Astrocyte (in vitro differentiated cells and primary cell): ENCODE results near the gene NPHS1. TPM values are rescaled to one million over a fixed set of nuclear protein-coding genes. Genes with fewer than 3 reads are reported as not detected.

Experiments used
- DNase-seq: peaks from one replicate; pipeline ENCODE4 v3.0.0-alpha.2; 2010; ENCODE audit warnings: low read depth
- FAIRE-seq: peaks from 2 replicates; lab custom pipeline; 2011; peaks lifted over from hg19 to GRCh38; lab: Jason Lieb, UNC
- H2AFZ ChIP-seq: 2 replicates; pipeline ENCODE4 v1.6.0; 2012; ENCODE audit warnings: low read depth, low read length, inconsistent platforms
- H3K27ac ChIP-seq: 2 replicates; pipeline ENCODE4 v1.5.1; 2011; ENCODE audit warnings: low read depth, low read length, inconsistent platforms
- H3K27me3 ChIP-seq: 2 replicates; pipeline ENCODE4 v1.6.0; 2011; ENCODE audit warnings: low read length, inconsistent platforms; ENCODE audit not compliant: insufficient read depth
- H3K36me3 ChIP-seq: 2 replicates; pipeline ENCODE4 v1.5.1; 2011; ENCODE audit warnings: low read length, inconsistent platforms; ENCODE audit not compliant: insufficient read depth
- H3K4me1 ChIP-seq: 2 replicates; pipeline ENCODE4 v1.5.1; 2011; ENCODE audit warnings: low read length, inconsistent platforms; ENCODE audit not compliant: insufficient read depth
- H3K4me2 ChIP-seq: 2 replicates; pipeline ENCODE4 v1.6.0; 2012; ENCODE audit warnings: low read length, inconsistent platforms
- H3K4me3 ChIP-seq: 2 replicates; pipeline ENCODE4 v1.5.1; 2011; ENCODE audit warnings: low read depth, mild to moderate bottlenecking, low read length, inconsistent platforms; ENCODE audit not compliant: insufficient read depth
- H3K79me2 ChIP-seq: 2 replicates; pipeline ENCODE4 v1.6.0; 2012; ENCODE audit warnings: mild to moderate bottlenecking, low read length, inconsistent platforms; ENCODE audit not compliant: insufficient read depth
- H3K9ac ChIP-seq: 2 replicates; pipeline ENCODE4 v1.6.0; 2012; ENCODE audit warnings: mild to moderate bottlenecking, low read length, inconsistent platforms
- H3K9me3 ChIP-seq: 2 replicates; pipeline ENCODE4 v1.5.1; 2012; ENCODE audit warnings: low read depth, mild to moderate bottlenecking, low read length, inconsistent platforms; ENCODE audit not compliant: insufficient read depth
- H4K20me1 ChIP-seq: 2 replicates; pipeline ENCODE4 v1.6.0; 2012; ENCODE audit warnings: low read length, inconsistent platforms; ENCODE audit not compliant: insufficient read depth
- H3K27ac Mint-ChIP-seq: one replicate; pipeline ENCODE4 v1.8.0; 2021; ENCODE audit warnings: mild to moderate bottlenecking, mixed read lengths; ENCODE audit not compliant: unreplicated experiment
- H3K27me3 Mint-ChIP-seq: one replicate; pipeline ENCODE4 v1.8.0; 2021; ENCODE audit warnings: low read depth, mixed read lengths; ENCODE audit not compliant: unreplicated experiment
- H3K36me3 Mint-ChIP-seq: one replicate; pipeline ENCODE4 v1.8.0; 2021; ENCODE audit warnings: low read depth, mixed read lengths; ENCODE audit not compliant: unreplicated experiment
- H3K4me1 Mint-ChIP-seq: one replicate; pipeline ENCODE4 v1.8.0; 2021; ENCODE audit warnings: low read depth, mixed read lengths; ENCODE audit not compliant: unreplicated experiment
- H3K4me3 Mint-ChIP-seq: one replicate; pipeline ENCODE4 v1.8.0; 2021; ENCODE audit warnings: mild to moderate bottlenecking, moderate library complexity, mixed read lengths; ENCODE audit not compliant: unreplicated experiment
- H3K9me3 Mint-ChIP-seq: one replicate; pipeline ENCODE4 v1.8.0; 2021; ENCODE audit warnings: mild to moderate bottlenecking, mixed read lengths; ENCODE audit not compliant: unreplicated experiment
- CTCF ChIP-seq: IDR thresholded peaks from 2 replicates; pipeline ENCODE4 v1.5.1; 2011; ENCODE audit warnings: low read depth, mild to moderate bottlenecking, inconsistent platforms, low read length, moderate library complexity; ENCODE audit not compliant: insufficient read depth
- EZH2 ChIP-seq: IDR thresholded peaks from 2 replicates; pipeline ENCODE4 v1.6.1; 2012; ENCODE audit warnings: mild to moderate bottlenecking, low read length, inconsistent platforms; ENCODE audit not compliant: insufficient read depth
- total RNA-seq: library from RNA; stranded (reverse); gene quantifications from 2 replicates; pipeline ENCODE4 v1.2.1, GENCODE V29; 2021

Gene NPHS1
- total RNA-seq, 1 donor from 2014 or later = not detected

GRCh38 chr19:35899547-35900214 is 47.4 kb upstream of the NPHS1 start:
- peak overlapping the region; percentile 92 for H3K4me3 Mint-ChIP-seq
- H3K27me3 Mint-ChIP-seq = peaks cover 2% of the 10 kb centered on the region
- peaks cover 11% of the 10 kb centered on the region for H3K4me1 Mint-ChIP-seq
- Histone ChIP-seq H2AFZ (peak overlapping the region; percentile 75), H4K20me1 (no peaks in the 10 kb centered on the region), H3K4me1 (peaks cover 32% of the 10 kb centered on the region), H3K79me2 (peaks cover 4% of the 10 kb centered on the region), H3K36me3 (peaks cover 2% of the 10 kb centered on the region), H3K27ac (peak overlapping the region; percentile 57), H3K9me3 (no peaks in the 10 kb centered on the region), H3K9ac (peak overlapping the region; percentile 82), H3K4me2 (peak overlapping the region; percentile 94), H3K4me3 (peak overlapping the region; percentile 75), H3K27me3 (no peaks in the 10 kb centered on the region)
- DNase-seq = peak; percentile 72
- H3K27ac Mint-ChIP-seq = peak overlapping the region; percentile 91
- no peaks in the 10 kb centered on the region for H3K36me3 Mint-ChIP-seq
- no peaks in the 10 kb centered on the region for H3K9me3 Mint-ChIP-seq
- TF ChIP-seq CTCF (no peak), EZH2 (no peak)
- FAIRE-seq = no peak

GRCh38 chr19:35898499-35898809 is 46.1 kb upstream of the NPHS1 start:
- H3K27me3 ChIP-seq = no peaks in the 10 kb centered on the region
- peaks cover 2% of the 10 kb centered on the region for H3K36me3 ChIP-seq
- H3K27ac ChIP-seq = no peak overlapping the region
- H4K20me1 ChIP-seq = no peaks in the 10 kb centered on the region
- no peaks in the 10 kb centered on the region for H3K36me3 Mint-ChIP-seq
- peak overlapping the region; percentile 81 for H2AFZ ChIP-seq
- H3K4me1 Mint-ChIP-seq = peaks cover 11% of the 10 kb centered on the region
- peak overlapping the region; percentile 94 for H3K4me2 ChIP-seq
- H3K4me3 ChIP-seq = peak overlapping the region; percentile 75
- H3K9ac ChIP-seq = peak overlapping the region; percentile 82
- no peaks in the 10 kb centered on the region for H3K9me3 ChIP-seq
- TF ChIP-seq CTCF (no peak), EZH2 (no peak)
- H3K9me3 Mint-ChIP-seq = no peaks in the 10 kb centered on the region
- H3K4me1 ChIP-seq = peaks cover 27% of the 10 kb centered on the region
- peak overlapping the region; percentile 92 for H3K4me3 Mint-ChIP-seq
- DNase-seq (no peak), FAIRE-seq (no peak)
- H3K27ac Mint-ChIP-seq = no peak overlapping the region
- peaks cover 2% of the 10 kb centered on the region for H3K27me3 Mint-ChIP-seq
- peaks cover 4% of the 10 kb centered on the region for H3K79me2 ChIP-seq
